ENCODE results near the gene FOLR2.
"Not testable (repeated sequence)": the region's sequence is repeated elsewhere in the genome, so short reads cannot be mapped to it uniquely, and the experiment has no call there.

Gene FOLR2

GRCh38 chr11:72216638-72217037 is at the start of gene FOLR2:
Gene FOLR2 (plus strand): TSS chr11:72216794. CDS start chr11:72218585, 1,791 bp downstream.
- no peak for DNase-seq

- not testable (repeated sequence) for DNase-seq
These were observed 47.5 kb upstream of the FOLR2 start for GRCh38 chr11:72169046-72169555.

GRCh38 chr11:72169754-72170153 is 46.8 kb upstream of the FOLR2 start:
- not testable (repeated sequence) for DNase-seq

GRCh38 chr11:72172043-72172442 is 44.6 kb upstream of the FOLR2 start:
- DNase-seq = not testable (repeated sequence)

GRCh38 chr11:72173291-72173690 is 43.3 kb upstream of the FOLR2 start:
- DNase-seq = no peak

GRCh38 chr11:72174302-72175070 is 42.1 kb upstream of the FOLR2 start:
- DNase-seq = no peak

- DNase-seq = no peak
These were observed 38.9 kb upstream of the FOLR2 start for GRCh38 chr11:72177656-72178055.

GRCh38 chr11:72179049-72179803 is 37.4 kb upstream of the FOLR2 start:
- DNase-seq = no peak

- no peak for DNase-seq
These were observed 36.7 kb upstream of the FOLR2 start for GRCh38 chr11:72179804-72180396.

- DNase-seq = not testable (repeated sequence)
These were observed 35.6 kb upstream of the FOLR2 start for GRCh38 chr11:72180892-72181552.

- not testable (repeated sequence) for DNase-seq
These were observed 35.0 kb upstream of the FOLR2 start for GRCh38 chr11:72181553-72181958.

- no peak for DNase-seq
These were observed 28.3 kb upstream of the FOLR2 start for GRCh38 chr11:72188267-72188666.

- DNase-seq = no peak
These were observed 26.9 kb upstream of the FOLR2 start for GRCh38 chr11:72189455-72190250.

GRCh38 chr11:72190631-72191071 is 25.9 kb upstream of the FOLR2 start:
- no peak for DNase-seq

GRCh38 chr11:72191961-72192381 is 24.6 kb upstream of the FOLR2 start, which contains the start of gene FOLR1:
Gene FOLR1 (plus strand): TSS chr11:72192140. CDS start chr11:72192174, 34 bp downstream.
- DNase-seq = no peak

- DNase-seq = no peak
These were observed 20.9 kb upstream of the FOLR2 start for GRCh38 chr11:72195518-72196270.

- DNase-seq = not testable (repeated sequence)
These were observed 15.1 kb upstream of the FOLR2 start for GRCh38 chr11:72201445-72201844.

GRCh38 chr11:72202571-72202970 is 14.0 kb upstream of the FOLR2 start:
- DNase-seq = no peak

GRCh38 chr11:72203163-72203562 is 13.4 kb upstream of the FOLR2 start:
- DNase-seq = no peak

GRCh38 chr11:72204886-72205285 is 11.7 kb upstream of the FOLR2 start:
- no peak for DNase-seq

- DNase-seq = not testable (repeated sequence)
These were observed 9.8 kb upstream of the FOLR2 start for GRCh38 chr11:72206794-72207193.

All from activated naive CD4-positive, alpha-beta T cell treated with Interleukin-2 at 50 U/mL for 16 hours (primary cell).